ENCODE data around the gene WIPF1.

GRCh38 chr2:174624895-174625430 is 27.4 kb upstream of the WIPF1 start:
- TF ChIP-seq ZNF394 (tag by site-specific recombination; IDR thresholded peaks at IDR 0.05; ENCODE audit: borderline replicate concordance) = no peak
- no peak for TF ChIP-seq GFI1B (tag by site-specific recombination; IDR thresholded peaks at IDR 0.05)
- TF ChIP-seq ZNF138 (tag by site-specific recombination; IDR thresholded peaks at IDR 0.05; ENCODE audit: borderline replicate concordance) = no peak
- no peak for TF ChIP-seq CTCF (tag by site-specific recombination; IDR thresholded peaks at IDR 0.05)
- TF ChIP-seq SP2 (tag by site-specific recombination; IDR thresholded peaks at IDR 0.05) = no peak
- TF ChIP-seq ZSCAN18 (tag by site-specific recombination; IDR thresholded peaks at IDR 0.05) = no peak
